Measurements from ENCODE around the gene CASQ2. TPM values are rescaled to one million over a fixed set of nuclear protein-coding genes. Genes with fewer than 3 reads are reported as not detected.

CASQ2 gene
- total RNA-seq, 3 donors from 2014 or later = 0.49 to 30.4 (median 2.1) TPM

DNA sequence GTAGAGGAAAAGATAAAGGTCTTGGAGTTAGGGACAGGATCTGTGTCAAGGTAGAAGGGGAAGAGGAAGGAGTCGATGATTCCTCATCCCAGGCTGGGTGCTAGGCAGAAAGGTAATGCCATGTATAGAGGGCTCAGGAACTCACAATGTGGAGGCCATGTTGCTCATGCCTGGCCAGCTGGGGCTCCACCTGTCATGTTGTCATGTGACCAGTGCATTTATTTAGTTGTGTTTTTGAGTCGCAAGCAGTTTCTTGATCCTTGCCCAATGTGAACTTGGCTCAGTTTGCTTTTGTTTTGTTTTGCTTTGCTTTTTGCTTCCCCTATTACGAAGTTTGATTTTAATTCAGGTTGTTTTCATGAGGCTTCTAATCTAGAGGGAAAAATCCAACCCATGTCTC is 5.7 kb downstream of the CASQ2 start:
- Histone ChIP-seq H3K4me1 (ENCODE audit: low read depth) (no peaks in the 10 kb centered on the region), H3K9me3 (no peaks in the 10 kb centered on the region), H3K4me3 (no peak overlapping the region), H3K36me3 (ENCODE audit: low read depth) (no peaks in the 10 kb centered on the region)
- intact Hi-C loops (cut with DNase I, micrococcal nuclease) = no loop called here
- TF ChIP-seq, protein P1, sequence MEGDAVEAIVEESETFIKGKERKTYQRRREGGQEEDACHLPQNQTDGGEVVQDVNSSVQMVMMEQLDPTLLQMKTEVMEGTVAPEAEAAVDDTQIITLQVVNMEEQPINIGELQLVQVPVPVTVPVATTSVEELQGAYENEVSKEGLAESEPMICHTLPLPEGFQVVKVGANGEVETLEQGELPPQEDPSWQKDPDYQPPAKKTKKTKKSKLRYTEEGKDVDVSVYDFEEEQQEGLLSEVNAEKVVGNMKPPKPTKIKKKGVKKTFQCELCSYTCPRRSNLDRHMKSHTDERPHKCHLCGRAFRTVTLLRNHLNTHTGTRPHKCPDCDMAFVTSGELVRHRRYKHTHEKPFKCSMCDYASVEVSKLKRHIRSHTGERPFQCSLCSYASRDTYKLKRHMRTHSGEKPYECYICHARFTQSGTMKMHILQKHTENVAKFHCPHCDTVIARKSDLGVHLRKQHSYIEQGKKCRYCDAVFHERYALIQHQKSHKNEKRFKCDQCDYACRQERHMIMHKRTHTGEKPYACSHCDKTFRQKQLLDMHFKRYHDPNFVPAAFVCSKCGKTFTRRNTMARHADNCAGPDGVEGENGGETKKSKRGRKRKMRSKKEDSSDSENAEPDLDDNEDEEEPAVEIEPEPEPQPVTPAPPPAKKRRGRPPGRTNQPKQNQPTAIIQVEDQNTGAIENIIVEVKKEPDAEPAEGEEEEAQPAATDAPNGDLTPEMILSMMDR (IDR thresholded peaks at IDR 0.05) = no peak
- no peak for ATAC-seq
- DNase-seq = no peak

DNA sequence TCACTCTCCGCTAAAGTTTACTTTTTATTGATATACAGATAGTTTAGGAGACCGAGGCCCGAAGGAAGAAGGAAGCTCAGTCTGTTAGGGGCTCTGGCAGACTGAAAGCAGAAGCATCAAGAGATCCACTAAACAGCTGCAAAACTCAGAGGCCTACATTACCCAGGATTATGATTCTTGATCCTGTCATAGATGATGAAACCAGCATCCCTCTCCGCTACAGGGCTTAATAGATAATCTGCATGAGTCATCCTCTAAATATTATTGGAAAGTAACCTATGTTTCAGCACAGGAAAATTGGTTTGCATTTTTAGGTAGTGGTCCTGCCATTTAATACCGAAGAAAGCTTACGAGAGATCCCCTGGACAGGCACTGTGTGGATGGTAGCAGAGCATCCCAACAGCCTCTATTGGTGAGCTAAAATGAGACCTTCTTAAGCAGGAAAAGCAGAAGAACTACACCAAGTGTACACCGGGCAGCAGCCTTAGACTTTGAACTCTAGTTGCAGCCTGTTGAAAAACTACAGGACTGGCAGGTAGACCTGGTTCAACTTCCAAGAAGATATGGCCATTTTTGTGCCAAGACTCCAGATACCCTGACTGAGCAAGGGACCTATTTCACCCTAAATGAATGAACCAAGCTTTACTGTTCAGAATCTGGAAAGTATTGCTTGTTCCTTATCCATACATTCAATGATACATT is 6.8 kb downstream of the CASQ2 start:
- TF ChIP-seq, protein P1 (IDR thresholded peaks at IDR 0.05) = no peak
- Histone ChIP-seq H3K4me1 (ENCODE audit: low read depth) (no peaks in the 10 kb centered on the region), H3K36me3 (ENCODE audit: low read depth) (no peaks in the 10 kb centered on the region), H3K4me3 (no peak overlapping the region), H3K9me3 (no peaks in the 10 kb centered on the region)
- ATAC-seq = peak; percentile 20
- intact Hi-C loops (cut with DNase I, micrococcal nuclease) = no loop called here
- no peak for DNase-seq

DNA sequence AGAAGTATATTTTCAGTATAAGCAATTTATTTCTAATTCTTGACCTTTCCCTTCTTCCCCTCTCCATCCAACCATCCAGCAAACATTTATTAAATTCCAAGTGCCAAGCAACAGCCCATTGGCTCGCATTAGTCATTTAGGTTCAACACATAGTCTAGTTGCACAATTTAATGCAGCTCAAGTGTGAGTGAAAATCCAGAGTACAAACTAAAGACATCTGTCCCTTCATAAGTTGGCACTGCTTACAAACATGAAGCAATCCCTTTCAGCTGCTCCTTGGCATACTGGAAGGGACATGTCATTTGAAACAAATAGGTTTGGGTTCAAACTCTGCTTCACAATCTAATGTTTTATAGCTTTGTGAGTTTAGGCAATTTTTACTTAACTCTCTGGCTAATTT is 10.7 kb downstream of the CASQ2 start:
- DNase-seq (no peak), ATAC-seq (no peak)
- H3K4me1 ChIP-seq (ENCODE audit: low read depth) = no peaks in the 10 kb centered on the region
- H3K9me3 ChIP-seq = no peaks in the 10 kb centered on the region
- H3K4me3 ChIP-seq = no peak overlapping the region
- no peaks in the 10 kb centered on the region for H3K36me3 ChIP-seq (ENCODE audit: low read depth)
- TF ChIP-seq, protein P1 (IDR thresholded peaks at IDR 0.05) = no peak
- intact Hi-C loops (cut with DNase I, micrococcal nuclease) = no loop called here

DNA sequence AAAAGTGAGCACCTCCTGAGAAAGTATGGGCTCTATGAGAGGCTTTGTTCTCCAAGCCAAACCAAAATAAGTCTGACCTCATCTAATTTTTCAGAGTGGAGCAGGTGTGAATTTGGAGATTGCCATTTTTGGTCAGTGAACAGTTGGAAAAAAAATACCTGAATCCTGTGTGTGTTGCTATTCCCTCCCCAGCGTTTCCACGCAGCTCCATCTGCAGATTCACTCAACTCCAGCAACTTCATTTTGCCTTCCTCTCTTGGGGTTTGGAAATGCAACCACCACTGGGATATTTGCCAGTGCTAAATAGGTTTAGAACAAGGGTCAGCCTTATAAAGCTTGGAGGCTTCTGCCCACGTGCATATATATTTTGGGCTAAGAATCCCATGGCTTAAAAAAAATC is 11.2 kb downstream of the CASQ2 start:
- H3K36me3 ChIP-seq (ENCODE audit: low read depth) = no peaks in the 10 kb centered on the region
- no peaks in the 10 kb centered on the region for H3K4me1 ChIP-seq (ENCODE audit: low read depth)
- no peak for DNase-seq
- no peak overlapping the region for H3K4me3 ChIP-seq
- H3K9me3 ChIP-seq = no peaks in the 10 kb centered on the region
- intact Hi-C loops (cut with DNase I, micrococcal nuclease) = no loop called here
- no peak for ATAC-seq
- TF ChIP-seq, protein P1 (IDR thresholded peaks at IDR 0.05) = no peak

DNA sequence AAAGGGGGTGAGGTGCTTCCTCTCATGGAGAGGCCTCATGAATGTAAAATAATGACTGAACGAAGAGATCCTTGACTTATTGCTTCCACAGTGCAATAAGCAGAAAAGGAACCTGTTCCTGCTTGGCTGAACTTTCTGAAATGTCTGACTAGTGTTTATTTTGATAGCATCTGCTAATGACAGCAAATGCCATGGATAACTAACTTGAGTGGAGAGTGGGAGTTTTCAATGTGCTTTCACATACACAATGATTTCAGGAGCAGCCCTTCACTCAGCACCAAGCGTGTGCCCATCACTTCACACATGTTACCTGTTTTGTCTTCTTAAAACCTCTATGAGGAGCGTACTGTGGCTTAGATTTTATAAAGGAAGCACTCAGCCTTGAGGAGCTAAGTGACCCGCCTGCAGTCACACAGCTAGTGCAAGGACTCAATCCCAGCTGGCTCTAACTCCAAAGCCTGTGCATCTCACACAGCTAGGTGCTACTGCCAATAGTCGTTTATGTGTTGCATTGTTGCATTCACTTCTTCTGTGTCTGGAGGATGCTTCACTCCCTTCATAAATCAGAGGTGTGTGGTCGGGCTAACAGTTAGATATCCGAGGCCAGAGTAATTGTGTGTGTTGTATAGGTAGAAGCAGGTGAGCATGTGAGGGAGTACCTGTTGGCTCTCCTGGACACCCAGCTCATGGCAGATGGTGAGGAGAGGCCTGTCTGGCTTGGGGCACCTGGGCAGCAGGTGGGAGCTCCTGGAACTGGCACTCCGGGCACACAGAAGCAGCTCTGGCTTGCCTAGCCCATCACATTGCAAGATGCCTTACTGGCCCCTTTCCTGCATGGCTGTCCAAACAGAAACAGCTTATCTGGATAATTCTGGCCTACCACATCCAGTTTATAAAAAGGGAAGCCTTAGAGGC is 12.8 kb downstream of the CASQ2 start:
- no peak for DNase-seq
- H3K4me1 ChIP-seq (ENCODE audit: low read depth) = no peaks in the 10 kb centered on the region
- TF ChIP-seq, protein P1 (IDR thresholded peaks at IDR 0.05) = no peak
- H3K4me3 ChIP-seq = no peak overlapping the region
- no peaks in the 10 kb centered on the region for H3K9me3 ChIP-seq
- no peak for ATAC-seq
- intact Hi-C loops (cut with DNase I, micrococcal nuclease) = no loop called here
- H3K36me3 ChIP-seq (ENCODE audit: low read depth) = no peaks in the 10 kb centered on the region

Measured in mucosa of descending colon (tissue), 3 donors.